ENCODE measurements around the gene MIEF2.

MIEF2 gene

GRCh38 chr17:18235743-18236256, 24.7 kb upstream of the MIEF2 start:
- no peak for TF ChIP-seq CTCF (conservative IDR thresholded peaks at IDR 0.05; ENCODE audit: low read length)
- no peak for TF ChIP-seq EZH2phosphoT487 (IDR thresholded peaks at IDR 0.05; ENCODE audit: borderline replicate concordance)
- Histone ChIP-seq H3K79me2 (ENCODE audit: insufficient read depth, low read length) (no peaks in the 10 kb centered on the region), H3K9me3 (ENCODE audit: insufficient read depth, low read depth, low read length) (no peaks in the 10 kb centered on the region), H3K9me2 (replicated peaks; ENCODE audit: low read depth, low read length) (no peaks in the 10 kb centered on the region), H3K4me2 (ENCODE audit: low read depth, low read length, poor library complexity, severe bottlenecking) (no peak overlapping the region), H3K36me3 (ENCODE audit: insufficient read depth, low read length) (peaks cover 8% of the 10 kb centered on the region; the same call in 1 of the 2 replicates), H4K20me1 (ENCODE audit: insufficient read depth, low read length, poor library complexity, severe bottlenecking) (no peaks in the 10 kb centered on the region), H2AFZ (ENCODE audit: low read length) (no peak overlapping the region), H3K27me3 (ENCODE audit: insufficient read depth, low read length, poor library complexity, severe bottlenecking) (no peaks in the 10 kb centered on the region), H3K4me1 (ENCODE audit: insufficient read depth, low read length, poor library complexity, severe bottlenecking) (no peaks in the 10 kb centered on the region), H3K4me3 (ENCODE audit: low read length, poor library complexity, severe bottlenecking) (no peak overlapping the region), H3F3A (ENCODE audit: low read depth) (no peaks in the 10 kb centered on the region), H3K9ac (ENCODE audit: low read depth, low read length, poor library complexity, severe bottlenecking) (no peak overlapping the region)

GRCh38 chr17:18236494-18236893, 24.0 kb upstream of the MIEF2 start:
- H2AFZ ChIP-seq (ENCODE audit: low read length) = no peak overlapping the region
- H3K4me3 ChIP-seq (ENCODE audit: low read length, poor library complexity, severe bottlenecking) = no peak overlapping the region
- TF ChIP-seq CTCF (conservative IDR thresholded peaks at IDR 0.05; ENCODE audit: low read length) (no peak), EZH2phosphoT487 (IDR thresholded peaks at IDR 0.05; ENCODE audit: borderline replicate concordance) (no peak)
- H3K9me2 ChIP-seq (replicated peaks; ENCODE audit: low read depth, low read length) = no peaks in the 10 kb centered on the region
- peaks cover 8% of the 10 kb centered on the region; the same call in 1 of the 2 replicates for H3K36me3 ChIP-seq (ENCODE audit: insufficient read depth, low read length)
- no peak overlapping the region for H3K4me2 ChIP-seq (ENCODE audit: low read depth, low read length, poor library complexity, severe bottlenecking)
- H3K4me1 ChIP-seq (ENCODE audit: insufficient read depth, low read length, poor library complexity, severe bottlenecking) = no peaks in the 10 kb centered on the region
- H3F3A ChIP-seq (ENCODE audit: low read depth) = no peaks in the 10 kb centered on the region
- H3K9ac ChIP-seq (ENCODE audit: low read depth, low read length, poor library complexity, severe bottlenecking) = no peak overlapping the region
- no peaks in the 10 kb centered on the region for H3K27me3 ChIP-seq (ENCODE audit: insufficient read depth, low read length, poor library complexity, severe bottlenecking)
- H4K20me1 ChIP-seq (ENCODE audit: insufficient read depth, low read length, poor library complexity, severe bottlenecking) = no peaks in the 10 kb centered on the region
- no peaks in the 10 kb centered on the region for H3K9me3 ChIP-seq (ENCODE audit: insufficient read depth, low read depth, low read length)
- H3K79me2 ChIP-seq (ENCODE audit: insufficient read depth, low read length) = no peaks in the 10 kb centered on the region

- no peaks in the 10 kb centered on the region for H3K27me3 ChIP-seq (ENCODE audit: insufficient read depth, low read length, poor library complexity, severe bottlenecking)
- H3K9ac ChIP-seq (ENCODE audit: low read depth, low read length, poor library complexity, severe bottlenecking) = no peak overlapping the region
- H4K20me1 ChIP-seq (ENCODE audit: insufficient read depth, low read length, poor library complexity, severe bottlenecking) = no peaks in the 10 kb centered on the region
- no peaks in the 10 kb centered on the region for H3K4me1 ChIP-seq (ENCODE audit: insufficient read depth, low read length, poor library complexity, severe bottlenecking)
- H2AFZ ChIP-seq (ENCODE audit: low read length) = no peak overlapping the region
- no peak overlapping the region for H3K4me2 ChIP-seq (ENCODE audit: low read depth, low read length, poor library complexity, severe bottlenecking)
- no peaks in the 10 kb centered on the region for H3F3A ChIP-seq (ENCODE audit: low read depth)
- no peak overlapping the region for H3K4me3 ChIP-seq (ENCODE audit: low read length, poor library complexity, severe bottlenecking)
- peaks cover 14% of the 10 kb centered on the region; the same call in 1 of the 2 replicates for H3K36me3 ChIP-seq (ENCODE audit: insufficient read depth, low read length)
- TF ChIP-seq CTCF (conservative IDR thresholded peaks at IDR 0.05; ENCODE audit: low read length) = no peak
- no peak for TF ChIP-seq EZH2phosphoT487 (IDR thresholded peaks at IDR 0.05; ENCODE audit: borderline replicate concordance)
- no peaks in the 10 kb centered on the region for H3K9me2 ChIP-seq (replicated peaks; ENCODE audit: low read depth, low read length)
- no peaks in the 10 kb centered on the region for H3K9me3 ChIP-seq (ENCODE audit: insufficient read depth, low read depth, low read length)
- H3K79me2 ChIP-seq (ENCODE audit: insufficient read depth, low read length) = no peaks in the 10 kb centered on the region
Measured at GRCh38 chr17:18237461-18237860, 23.0 kb upstream of the MIEF2 start.

All from Loucy (cell line).